Adrenal gland (tissue), 12 donors: ENCODE results near the gene DNAH8. TPM values are rescaled to one million over a fixed set of nuclear protein-coding genes. Genes with fewer than 3 reads are reported as not detected.

Source experiments
- DNase-seq, 7 donors: peaks; one replicate each; pipeline ENCODE4 v3.0.0-alpha.2; 2019 to 2020
- H3K27ac ChIP-seq, 5 donors: fragments of 200-600 bp; sonication (generic) in 4 of 5; 1 replicate in 3 of 5; 2 replicates in 2 of 5; pipeline versions ENCODE4 v1.5.1 to v1.8.0; 2016 to 2020; ENCODE audit warnings: mild to moderate bottlenecking in 1 of 5
- H3K27me3 ChIP-seq: fragments of 200-600 bp; 2 replicates; pipeline ENCODE4 v1.8.0; 2021
- H3K36me3 ChIP-seq, 2 donors: fragments of 200-600 bp; replicated peaks in 1 of 2; 1 replicate in 1 of 2; 2 replicates in 1 of 2; pipeline versions ENCODE4 v1.5.1 to v1.8.0; 2018 to 2022
- H3K4me1 ChIP-seq, 2 donors: fragments of 200-600 bp; replicated peaks in 1 of 2; 1 replicate in 1 of 2; 2 replicates in 1 of 2; pipeline versions ENCODE4 v1.5.1 to v1.8.0; 2018 to 2021
- H3K4me3 ChIP-seq, 4 donors: fragments of 200-600 bp; sonication (generic) in 3 of 4; one replicate each; pipeline ENCODE4 v1.5.1; 2016 to 2018
- H3K9me3 ChIP-seq, 3 donors: fragments of 200-600 bp; sonication (generic) in 1 of 3; replicated peaks in 1 of 3; 1 replicate in 2 of 3; 2 replicates in 1 of 3; pipeline versions ENCODE4 v1.5.1 to v1.8.0; 2016 to 2021
- CTCF ChIP-seq, 6 experiments: fragments of 450-650 bp in 4 of 6; fragments of 200-600 bp in 2 of 6; sonication (generic) in 1 of 6; IDR thresholded peaks; 1 replicate in 5 of 6; 2 replicates in 1 of 6; pipeline versions ENCODE4 v1.5.1 to v1.8.0; 2016 to 2021; ENCODE audit warnings: antibody characterized with exemption in 6 of 6, mild to moderate bottlenecking in 2 of 6, moderate library complexity in 1 of 6
- POLR2A ChIP-seq, 2 donors: fragments of 450-650 bp; IDR thresholded peaks; one replicate each; pipeline ENCODE4 v1.6.1; 2017; ENCODE audit warnings: antibody characterized with exemption in 2 of 2, mild to moderate bottlenecking in 2 of 2, moderate library complexity in 1 of 2
- WGBS, 4 donors: extraction: QIAGEN DNeasy Blood & Tissue Kit in 2 of 4; methylation state at CpG; one replicate each; pipeline versions ENCODE4 v1.1.5 to v1.1.7; 2013 to 2017; 5-methylcytosine and 5-hydroxymethylcytosine counted together
- intact Hi-C, 2 donors: fragments of 100-400 bp; cut with DNase I; formaldehyde crosslinking; loops; one replicate each; pipeline versions ENCODE4 v1.14.1 to v1.15.0; 2022 to 2023
- polyA plus RNA-seq, 3 donors: library from polyadenylated mRNA; stranded (reverse); fragments of 200-250 nt in 2 of 3; fragments of 350-450 nt in 1 of 3; fragmentation: Illumina TruSeq in 1 of 3; extraction: RNeasy Lipid Tissue Mini Kit (QIAGEN cat#74804) in 1 of 3; gene quantifications; one replicate each; pipeline ENCODE4 v1.2.3, GENCODE V29; 2013 to 2014
- total RNA-seq, 9 donors: library from RNA; depleted of rRNA in 4 of 9; stranded (reverse); fragments of >200 nt in 4 of 9; fragments of 120-200 nt in 1 of 9; fragmentation: NEBNext Ultra II Directional in 1 of 9; extraction: Animal tissue kit (Norgen Biotek cat#: 25700) in 1 of 9; gene quantifications; one replicate each; pipeline versions ENCODE4 v1.1.0 to v1.2.4, GENCODE V29; 2013 to 2023
- donor health status: healthy with polysubstance abuse.
- donor health status: Bipolar disorder and iron deficiency.
- donor health status: DM: yes; HTN: yes; CAD: no.
- donor health status: DM: no; HTN: no; CAD: no.
- donor health status: DM: no; HTN: no; CAD: no.
- donor health status: DM: yes; HTN: yes; CAD: no.

DNAH8 gene
- total and polyA plus RNA-seq, 12 donors: under 0.01 to 0.02 TPM; not detected in 10

- no peak for TF ChIP-seq POLR2A (IDR thresholded peaks at IDR 0.05)
- no peak for TF ChIP-seq CTCF (IDR thresholded peaks at IDR 0.05)
- intact Hi-C loops: no loop called here
- H3K27me3 ChIP-seq: peaks cover 6% of the 10 kb centered on the region
- no peaks in the 10 kb centered on the region for H3K36me3 ChIP-seq
- H3K4me3 ChIP-seq: no peak overlapping the region
- H3K9me3 ChIP-seq: no peaks in the 10 kb centered on the region
- WGBS, 4 donors: 6 to 42% (median 32%) methylated on average over 1 of the region's 1 CpG
- no peaks in the 10 kb centered on the region for H3K4me1 ChIP-seq
- DNase-seq: no peak
- H3K27ac ChIP-seq: no peak overlapping the region
Observed at GRCh38 chr6:39008737-39009136, 293.6 kb downstream of the DNAH8 start.

GRCh38 chr6:39009476-39009875 lies 294.4 kb downstream of the DNAH8 start:
- Histone ChIP-seq H3K27me3 (peaks cover 6% of the 10 kb centered on the region), H3K36me3 (no peaks in the 10 kb centered on the region), H3K9me3 (no peaks in the 10 kb centered on the region), H3K27ac (no peak overlapping the region), H3K4me3 (no peak overlapping the region), H3K4me1 (no peaks in the 10 kb centered on the region)
- no peak for DNase-seq
- intact Hi-C loops: no loop called here
- TF ChIP-seq POLR2A (IDR thresholded peaks at IDR 0.05) (no peak), CTCF (IDR thresholded peaks at IDR 0.05) (no peak)
- 0 to 81% (median 0%) methylated on average over 1 of the region's 1 CpG for WGBS, 4 donors

- TF ChIP-seq CTCF (IDR thresholded peaks at IDR 0.05) (no peak), POLR2A (IDR thresholded peaks at IDR 0.05) (no peak)
- H3K4me1 ChIP-seq: no peaks in the 10 kb centered on the region
- 77 to 84% (median 81%) methylated on average over 7 of the region's 7 CpGs for WGBS, 4 donors
Observed at GRCh38 chr6:39016839-39017546, 301.9 kb downstream of the DNAH8 start.

GRCh38 chr6:39017547-39017880 lies 302.4 kb downstream of the DNAH8 start:
- Histone ChIP-seq H3K36me3 (no peaks in the 10 kb centered on the region), H3K4me1 (no peaks in the 10 kb centered on the region), H3K4me3 (no peak overlapping the region), H3K27ac (no peak overlapping the region), H3K9me3 (no peaks in the 10 kb centered on the region), H3K27me3 (no peaks in the 10 kb centered on the region)
- TF ChIP-seq POLR2A (IDR thresholded peaks at IDR 0.05) (no peak), CTCF (IDR thresholded peaks at IDR 0.05) (no peak)
- 59 to 80% (median 64%) methylated on average over 4 of the region's 4 CpGs for WGBS, 4 donors
- intact Hi-C loops: no loop called here
- DNase-seq: no peak

More at GRCh38 chr6:39016839-39017546, 301.9 kb downstream of the DNAH8 start:
- H3K27me3 ChIP-seq: no peaks in the 10 kb centered on the region
- no peaks in the 10 kb centered on the region for H3K36me3 ChIP-seq
- intact Hi-C loops: no loop called here
- H3K4me3 ChIP-seq: no peak overlapping the region
- H3K9me3 ChIP-seq: no peaks in the 10 kb centered on the region
- H3K27ac ChIP-seq: no peak overlapping the region
- no peak for DNase-seq
